ENCODE measurements around the gene CCDC85B.

CCDC85B gene

DNA sequence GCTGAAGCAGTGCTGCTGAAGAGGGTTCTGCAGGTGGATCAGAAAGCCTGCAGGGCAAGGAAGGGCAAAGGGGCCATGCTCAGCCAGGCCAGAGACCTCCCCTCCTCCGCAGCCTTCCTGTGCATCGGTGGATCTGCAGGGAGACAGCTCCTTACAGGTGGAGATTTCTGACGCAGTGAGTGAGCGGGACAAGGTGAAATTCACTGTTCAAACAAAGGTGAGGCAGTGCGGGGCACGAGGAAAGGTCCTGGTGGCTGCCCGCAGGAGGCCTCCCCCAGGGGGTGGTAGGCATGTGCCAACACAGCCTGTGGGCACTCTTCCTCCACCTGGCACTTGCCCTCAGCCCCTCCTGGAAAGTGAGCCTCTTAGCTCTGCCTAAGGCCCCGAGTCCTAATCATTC lies 41.1 kb upstream of the CCDC85B start:
- TF ChIP-seq MAX (IDR thresholded peaks at IDR 0.05; ENCODE audit: low read depth, low read length) (no peak), CTCF (IDR thresholded peaks at IDR 0.05; ENCODE audit: low read depth, low read length) (no peak), MYC (IDR thresholded peaks at IDR 0.05; ENCODE audit: low read depth, low read length) (no peak), POLR2A (IDR thresholded peaks at IDR 0.05; ENCODE audit: extremely low read depth, insufficient read length) (no peak)
- DNase-seq (ENCODE audit: low read depth) = no peak
- H3K4me3 ChIP-seq (ENCODE audit: low read depth, low read length) = no peak overlapping the region

DNA sequence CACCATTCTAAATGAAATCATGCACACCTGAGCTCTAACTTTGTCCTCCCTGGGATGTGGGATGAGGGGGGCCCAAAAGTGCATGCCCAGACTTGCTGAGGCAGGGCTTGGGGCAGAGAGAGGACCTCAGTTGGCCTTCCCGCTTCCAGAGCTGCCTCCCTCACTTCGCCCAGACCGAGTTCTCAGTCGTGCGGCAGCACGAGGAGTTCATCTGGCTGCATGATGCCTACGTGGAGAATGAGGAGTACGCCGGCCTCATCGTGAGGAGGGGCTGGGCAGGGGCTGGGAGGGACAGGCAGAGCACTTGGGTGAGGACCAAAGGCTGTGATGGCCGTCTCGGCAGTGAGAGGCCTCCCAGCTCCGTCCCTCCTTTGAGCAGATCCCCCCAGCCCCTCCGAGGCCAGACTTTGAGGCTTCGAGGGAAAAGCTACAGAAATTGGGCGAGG lies 40.7 kb upstream of the CCDC85B start:
- no peak for TF ChIP-seq POLR2A (IDR thresholded peaks at IDR 0.05; ENCODE audit: extremely low read depth, insufficient read length)
- no peak for TF ChIP-seq MAX (IDR thresholded peaks at IDR 0.05; ENCODE audit: low read depth, low read length)
- no peak for TF ChIP-seq MYC (IDR thresholded peaks at IDR 0.05; ENCODE audit: low read depth, low read length)
- TF ChIP-seq CTCF (IDR thresholded peaks at IDR 0.05; ENCODE audit: low read depth, low read length) = no peak
- no peak for DNase-seq (ENCODE audit: low read depth)
- no peak overlapping the region for H3K4me3 ChIP-seq (ENCODE audit: low read depth, low read length)

- no peak overlapping the region for H3K4me3 ChIP-seq (ENCODE audit: low read depth, low read length)
- no peak for DNase-seq (ENCODE audit: low read depth)
- TF ChIP-seq CTCF (IDR thresholded peaks at IDR 0.05; ENCODE audit: low read depth, low read length) (no peak), MAX (IDR thresholded peaks at IDR 0.05; ENCODE audit: low read depth, low read length) (no peak), MYC (IDR thresholded peaks at IDR 0.05; ENCODE audit: low read depth, low read length) (no peak), POLR2A (IDR thresholded peaks at IDR 0.05; ENCODE audit: extremely low read depth, insufficient read length) (no peak)
Measured at GRCh38 chr11:65850217-65851082, 40.0 kb upstream of the CCDC85B start.

GRCh38 chr11:65851083-65851579 lies 39.3 kb upstream of the CCDC85B start:
- TF ChIP-seq POLR2A (IDR thresholded peaks at IDR 0.05; ENCODE audit: extremely low read depth, insufficient read length) (no peak), CTCF (IDR thresholded peaks at IDR 0.05; ENCODE audit: low read depth, low read length) (peak; percentile 83)
- peak; percentile 71 for DNase-seq (ENCODE audit: low read depth)

DNA sequence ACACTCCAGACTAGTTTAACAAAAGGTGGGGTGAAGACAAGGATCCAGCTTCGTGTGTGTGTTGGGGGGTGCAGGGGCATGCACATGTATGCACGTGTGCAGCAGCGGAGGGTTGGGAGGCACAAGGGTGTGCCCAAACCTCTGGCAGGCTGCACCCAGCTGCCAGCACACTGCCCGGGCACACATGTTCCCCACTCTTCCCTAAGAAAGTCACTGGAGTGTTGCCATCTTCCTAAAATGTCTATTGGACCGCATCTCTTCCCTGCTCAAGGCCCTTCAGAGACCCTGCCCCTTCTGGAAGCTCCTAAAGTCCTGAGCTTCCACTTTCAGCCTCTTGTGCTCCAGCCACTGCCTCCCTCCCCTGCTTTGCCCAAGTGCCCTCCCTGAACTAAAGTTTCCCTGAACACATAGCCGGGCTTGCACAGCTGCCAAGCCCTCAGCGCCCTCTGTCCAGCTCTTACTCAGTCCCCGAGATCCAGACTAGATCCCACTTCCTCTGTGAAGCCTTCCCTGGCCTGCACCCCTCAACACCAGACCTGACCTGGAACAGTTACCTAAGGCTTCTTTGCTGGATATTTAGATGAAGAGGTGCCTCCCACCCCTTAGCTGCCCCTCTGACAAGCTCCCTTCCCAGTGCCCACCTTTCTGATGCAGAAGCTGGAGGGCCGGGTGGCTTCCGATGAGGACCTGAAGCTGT lies 38.5 kb upstream of the CCDC85B start:
- no peak for TF ChIP-seq MYC (IDR thresholded peaks at IDR 0.05; ENCODE audit: low read depth, low read length)
- no peak for DNase-seq (ENCODE audit: low read depth)

More at GRCh38 chr11:65851083-65851579, 39.3 kb upstream of the CCDC85B start:
- no peak overlapping the region for H3K4me3 ChIP-seq (ENCODE audit: low read depth, low read length)

DNA sequence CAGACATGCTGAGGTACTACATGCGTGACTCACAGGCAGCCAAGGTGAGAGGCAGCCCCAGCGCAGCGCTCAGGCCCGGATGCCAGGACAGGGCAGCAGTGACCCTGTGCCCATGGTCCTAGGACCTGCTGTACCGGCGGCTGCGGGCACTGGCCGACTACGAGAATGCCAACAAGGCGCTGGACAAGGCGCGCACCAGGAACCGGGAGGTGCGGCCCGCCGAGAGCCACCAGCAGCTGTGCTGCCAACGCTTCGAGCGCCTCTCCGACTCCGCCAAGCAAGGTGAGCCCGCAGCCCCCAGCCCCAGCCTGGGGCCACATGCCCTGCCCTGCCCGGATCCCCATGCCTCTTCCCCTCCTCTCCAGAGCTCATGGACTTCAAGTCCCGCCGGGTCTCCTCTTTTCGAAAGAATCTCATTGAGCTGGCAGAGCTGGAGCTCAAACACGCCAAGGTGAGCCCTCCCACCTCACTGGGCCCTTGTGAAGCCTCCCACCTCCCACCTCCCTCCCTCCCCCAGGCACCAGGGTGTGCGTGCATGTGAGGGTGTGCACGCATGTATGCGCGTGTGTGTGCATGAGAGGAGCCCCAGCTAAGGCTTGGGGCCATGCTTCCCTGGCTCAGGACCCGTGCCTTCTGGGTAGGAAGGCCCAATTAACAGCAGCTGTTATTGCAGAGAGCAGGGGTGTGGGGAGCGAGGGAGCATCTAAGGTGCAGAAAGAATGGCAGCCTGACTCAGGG lies 37.8 kb upstream of the CCDC85B start:
- no peak for TF ChIP-seq POLR2A (IDR thresholded peaks at IDR 0.05; ENCODE audit: extremely low read depth, insufficient read length)
- no peak for TF ChIP-seq MAX (IDR thresholded peaks at IDR 0.05; ENCODE audit: low read depth, low read length)
- TF ChIP-seq MYC (IDR thresholded peaks at IDR 0.05; ENCODE audit: low read depth, low read length) = no peak
- TF ChIP-seq CTCF (IDR thresholded peaks at IDR 0.05; ENCODE audit: low read depth, low read length) = no peak
- DNase-seq (ENCODE audit: low read depth) = no peak
- no peak overlapping the region for H3K4me3 ChIP-seq (ENCODE audit: low read depth, low read length)

More for the DNA sequence above, 38.5 kb upstream of the CCDC85B start:
- H3K4me3 ChIP-seq (ENCODE audit: low read depth, low read length) = no peak overlapping the region
